Keratinocyte (primary cell): ENCODE measurements around the gene BCO2. TPM values are rescaled to one million over a fixed set of nuclear protein-coding genes. Genes with fewer than 3 reads are reported as not detected.
A peak's percentile ranks its signal among the peaks of the same experiment; 100 is the strongest.

Experiments
- DNase-seq: peaks from one replicate; pipeline ENCODE4 v3.0.0-alpha.2; 2011; ENCODE audit warnings: low read depth, missing footprints, low spot score
- FAIRE-seq: peaks from 2 replicates; lab custom pipeline; 2011; peaks lifted over from hg19 to GRCh38; lab: Jason Lieb, UNC
- H2AFZ ChIP-seq: 2 replicates; pipeline ENCODE4 v1.6.0; 2012; ENCODE audit warnings: low read length, control low read depth, inconsistent platforms; ENCODE audit not compliant: control insufficient read depth
- H3K27ac ChIP-seq: 2 replicates; pipeline ENCODE4 v1.5.1; 2011; ENCODE audit warnings: low read length; ENCODE audit not compliant: control insufficient read depth, insufficient read depth
- H3K27me3 ChIP-seq: 3 replicates; pipeline ENCODE4 v1.6.0; 2011; ENCODE audit warnings: low read length; ENCODE audit not compliant: control insufficient read depth, insufficient read depth; ENCODE audit errors: extremely low read depth
- H3K36me3 ChIP-seq, 2 experiments: 2 replicates in 1 of 2; 3 replicates in 1 of 2; pipeline ENCODE4 v1.5.1; 2011; ENCODE audit warnings: low read length in 2 of 2, mild to moderate bottlenecking in 1 of 2; ENCODE audit not compliant: control insufficient read depth in 2 of 2, insufficient read depth in 2 of 2; ENCODE audit errors: extremely low read depth in 1 of 2
- H3K4me1 ChIP-seq: 3 replicates; pipeline ENCODE4 v1.5.1; 2011; ENCODE audit warnings: low read length; ENCODE audit not compliant: control insufficient read depth, insufficient read depth; ENCODE audit errors: extremely low read depth
- H3K4me2 ChIP-seq: 3 replicates; pipeline ENCODE4 v1.6.0; 2011; ENCODE audit warnings: low read depth, low read length; ENCODE audit not compliant: control insufficient read depth, insufficient read depth; ENCODE audit errors: extremely low read depth
- H3K4me3 ChIP-seq, 3 experiments: fragments of 200-600 bp in 1 of 3; sonication (generic) in 1 of 3; 2 replicates in 2 of 3; 3 replicates in 1 of 3; pipeline ENCODE4 v1.5.1; 2011 to 2016; ENCODE audit warnings: low read length in 3 of 3, mild to moderate bottlenecking in 3 of 3, control low read depth in 2 of 3, inconsistent platforms in 1 of 3, low read depth in 1 of 3, mixed read lengths in 1 of 3, mixed run types in 1 of 3, moderate library complexity in 1 of 3; ENCODE audit not compliant: control insufficient read depth in 2 of 3, insufficient read depth in 2 of 3; ENCODE audit errors: extremely low read depth in 1 of 3
- H3K79me2 ChIP-seq: 2 replicates; pipeline ENCODE4 v1.6.0; 2012; ENCODE audit warnings: low read length; ENCODE audit not compliant: control insufficient read depth, insufficient read depth
- H3K9ac ChIP-seq: 3 replicates; pipeline ENCODE4 v1.6.0; 2011; ENCODE audit warnings: low read length; ENCODE audit not compliant: control insufficient read depth, insufficient read depth; ENCODE audit errors: extremely low read depth
- H3K9me1 ChIP-seq: 3 replicates; pipeline ENCODE4 v1.6.0; 2011; ENCODE audit warnings: low read length; ENCODE audit not compliant: control insufficient read depth, insufficient read depth; ENCODE audit errors: extremely low read depth
- H3K9me3 ChIP-seq: 2 replicates; pipeline ENCODE4 v1.5.1; 2012; ENCODE audit warnings: low read depth, low read length; ENCODE audit not compliant: control insufficient read depth
- H4K20me1 ChIP-seq: 3 replicates; pipeline ENCODE4 v1.6.0; 2011; ENCODE audit warnings: low read length; ENCODE audit not compliant: control insufficient read depth, insufficient read depth; ENCODE audit errors: extremely low read depth
- EZH2 ChIP-seq: IDR thresholded peaks from one replicate; pipeline ENCODE4 v1.6.1; 2012; ENCODE audit warnings: inconsistent platforms, mild to moderate bottlenecking, low read length, moderate library complexity
- dilution Hi-C: fragments of 300-500 bp; cut with MboI; formaldehyde crosslinking; loops from one replicate; pipeline ENCODE4 v1.7.0; 2020; ENCODE audit warnings: low sequenced_read_pairs; ENCODE audit not compliant: extremely low pct_ligation_motif_present
- polyA plus RNA-seq, 5 experiments: library from polyadenylated mRNA; depleted of rRNA in 3 of 5; stranded (reverse) in 3 of 5; stranded (forward) in 1 of 5; unstranded in 1 of 5; fragments of >200 nt; gene quantifications; 1 replicate in 1 of 5; 2 replicates in 3 of 5; 3 replicates in 1 of 5; pipeline versions ENCODE4 v1.2.1 to v1.2.3, GENCODE V29; 2011 to 2012; ENCODE audit warnings: missing spikeins in 2 of 5, low read depth in 1 of 5, low replicate concordance in 1 of 5
- TF ChIP-seq, protein P1 (sequence below), 3 experiments: IDR thresholded peaks in 1 of 3; conservative IDR thresholded peaks in 1 of 3; optimal IDR thresholded peaks in 1 of 3; 2 replicates in 2 of 3; 3 replicates in 1 of 3; pipeline versions ENCODE3 to v1.5.1; 2011; ENCODE audit warnings: low read length in 3 of 3, mild to moderate bottlenecking in 3 of 3, moderate library complexity in 2 of 3, control low read depth in 1 of 3, inconsistent platforms in 1 of 3; ENCODE audit not compliant: insufficient read depth in 2 of 3; ENCODE audit errors: extremely low read depth in 1 of 3

The BCO2 gene
- polyA plus RNA-seq, 1 donor (not counting 4 experiments of a cell fraction or from before 2014, with no cell fraction given): 0.37 TPM

DNA sequence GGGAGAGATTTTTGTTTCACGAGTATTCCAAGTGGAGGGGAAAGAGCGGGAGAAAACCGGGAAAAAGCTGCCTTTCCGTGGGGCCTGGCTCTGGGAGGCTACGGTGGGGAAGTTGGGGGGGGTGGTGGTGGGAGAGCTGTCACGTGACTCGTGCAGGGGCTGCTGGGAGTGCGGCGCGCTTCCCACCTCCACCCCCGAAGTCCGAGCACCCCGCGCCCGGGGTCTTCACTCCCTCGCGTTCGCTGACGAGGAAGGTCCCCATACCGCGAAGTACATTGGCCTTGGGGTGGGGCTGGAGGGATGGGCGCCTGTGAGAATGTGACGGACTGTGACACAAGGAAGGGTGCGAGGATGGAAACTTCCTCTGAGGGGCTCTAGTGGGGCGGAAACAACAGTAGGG is 8.2 kb upstream of the BCO2 start, which contains the start of gene TEX12:
Gene TEX12, plus strand, starts transcription at position 228 of the 400 bp plus-strand sequence. CDS start 1,897 bp downstream, outside the sequence.
- no peak within 1 kb of the TSS for H3K4me2 ChIP-seq
- H4K20me1 ChIP-seq: no peaks in the 10 kb centered on the region
- dilution Hi-C loops: no loop called here
- H3K36me3 ChIP-seq: no peaks in the 10 kb centered on the region
- FAIRE-seq (no peak), DNase-seq (no peak)
- no peak within 1 kb of the TSS for H3K9ac ChIP-seq
- H3K9me1 ChIP-seq: no peaks in the 10 kb centered on the region
- peaks cover 14% of the 10 kb centered on the region for H3K4me1 ChIP-seq
- H3K27ac ChIP-seq: no peak within 1 kb of the TSS
- peaks cover 10% of the 10 kb centered on the region for H3K79me2 ChIP-seq
- TF ChIP-seq, protein P1, sequence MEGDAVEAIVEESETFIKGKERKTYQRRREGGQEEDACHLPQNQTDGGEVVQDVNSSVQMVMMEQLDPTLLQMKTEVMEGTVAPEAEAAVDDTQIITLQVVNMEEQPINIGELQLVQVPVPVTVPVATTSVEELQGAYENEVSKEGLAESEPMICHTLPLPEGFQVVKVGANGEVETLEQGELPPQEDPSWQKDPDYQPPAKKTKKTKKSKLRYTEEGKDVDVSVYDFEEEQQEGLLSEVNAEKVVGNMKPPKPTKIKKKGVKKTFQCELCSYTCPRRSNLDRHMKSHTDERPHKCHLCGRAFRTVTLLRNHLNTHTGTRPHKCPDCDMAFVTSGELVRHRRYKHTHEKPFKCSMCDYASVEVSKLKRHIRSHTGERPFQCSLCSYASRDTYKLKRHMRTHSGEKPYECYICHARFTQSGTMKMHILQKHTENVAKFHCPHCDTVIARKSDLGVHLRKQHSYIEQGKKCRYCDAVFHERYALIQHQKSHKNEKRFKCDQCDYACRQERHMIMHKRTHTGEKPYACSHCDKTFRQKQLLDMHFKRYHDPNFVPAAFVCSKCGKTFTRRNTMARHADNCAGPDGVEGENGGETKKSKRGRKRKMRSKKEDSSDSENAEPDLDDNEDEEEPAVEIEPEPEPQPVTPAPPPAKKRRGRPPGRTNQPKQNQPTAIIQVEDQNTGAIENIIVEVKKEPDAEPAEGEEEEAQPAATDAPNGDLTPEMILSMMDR (optimal IDR thresholded peaks at IDR 0.05 in 1 of 3, IDR thresholded peaks at IDR 0.05 in 1 of 3, conservative IDR thresholded peaks at IDR 0.05 in 1 of 3; ENCODE audit: extremely low read depth in 1 of 3, insufficient read depth in 2 of 3, low read length in 3 of 3): no peak
- no peak for TF ChIP-seq EZH2
- peak within 1 kb of the TSS; percentile 27 for H2AFZ ChIP-seq
- no peak within 1 kb of the TSS for H3K4me3 ChIP-seq
- H3K27me3 ChIP-seq: no peaks in the 10 kb centered on the region
- H3K9me3 ChIP-seq: no peaks in the 10 kb centered on the region

DNA sequence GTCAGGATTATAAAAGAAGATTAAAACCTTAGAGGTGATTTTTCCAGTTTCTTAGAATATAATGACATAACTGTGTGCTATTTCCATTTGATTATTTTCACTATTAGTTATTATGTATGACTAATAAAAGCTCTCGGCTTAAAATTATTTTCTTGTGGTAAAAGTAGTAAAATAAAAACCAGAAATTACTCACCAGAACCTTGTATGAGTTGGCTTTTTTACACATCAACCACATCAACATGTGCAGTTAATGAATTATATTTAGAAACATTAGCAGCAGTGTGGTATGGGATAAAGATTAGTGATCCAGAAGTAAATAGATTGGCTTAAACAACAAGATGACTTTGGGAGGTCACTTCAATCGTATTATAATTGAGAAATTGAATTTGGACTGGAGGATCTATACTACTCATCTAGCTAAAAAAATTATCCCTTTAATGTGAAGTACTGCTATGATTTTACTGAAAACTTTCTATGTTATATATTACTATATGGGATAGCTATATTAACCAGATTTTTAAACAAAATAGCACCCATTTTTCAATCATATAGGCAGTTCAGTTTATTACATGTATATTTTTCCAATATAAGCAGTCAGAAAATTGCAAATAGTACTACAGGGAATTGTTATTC is 2.8 kb upstream of the BCO2 start:
- no peak overlapping the region for H3K4me3 ChIP-seq
- no peak overlapping the region for H2AFZ ChIP-seq
- H3K4me1 ChIP-seq: peaks cover 8% of the 10 kb centered on the region
- no peaks in the 10 kb centered on the region for H4K20me1 ChIP-seq
- DNase-seq: no peak
- FAIRE-seq: no peak
- H3K9me1 ChIP-seq: no peaks in the 10 kb centered on the region
- H3K79me2 ChIP-seq: no peaks in the 10 kb centered on the region
- no peak overlapping the region for H3K4me2 ChIP-seq
- H3K27me3 ChIP-seq: no peaks in the 10 kb centered on the region
- no peaks in the 10 kb centered on the region for H3K9me3 ChIP-seq
- no peaks in the 10 kb centered on the region for H3K36me3 ChIP-seq
- no peak overlapping the region for H3K9ac ChIP-seq
- no peak for TF ChIP-seq EZH2
- TF ChIP-seq, protein P1 (optimal IDR thresholded peaks at IDR 0.05 in 1 of 3, IDR thresholded peaks at IDR 0.05 in 1 of 3, conservative IDR thresholded peaks at IDR 0.05 in 1 of 3; ENCODE audit: extremely low read depth in 1 of 3, insufficient read depth in 2 of 3, low read length in 3 of 3): no peak
- dilution Hi-C loops: no loop called here
- no peak overlapping the region for H3K27ac ChIP-seq
